Measurements from ENCODE around the gene AUTS2. TPM values are rescaled to one million over a fixed set of nuclear protein-coding genes. Genes with fewer than 3 reads are reported as not detected.

AUTS2 gene
- total RNA-seq, 1 experiment from 2014 or later = 256 TPM

- Histone ChIP-seq H4K8ac (replicated peaks; ENCODE audit: insufficient read length, low read depth, low read length) (no peak overlapping the region), H4K5ac (ENCODE audit: insufficient read length, low read depth, low read length) (no peak overlapping the region), H2AK5ac (ENCODE audit: insufficient read length, low read length) (no peak overlapping the region), H3K79me1 (ENCODE audit: insufficient read depth, low read depth, low read length, poor library complexity, severe bottlenecking) (no peaks in the 10 kb centered on the region), H3K4ac (ENCODE audit: low read depth, low read length) (no peak overlapping the region), H2BK15ac (ENCODE audit: low read depth, low read length) (no peak overlapping the region), H3K56ac (ENCODE audit: insufficient read length, low read depth, low read length) (no peak overlapping the region), H3K23ac (ENCODE audit: insufficient read length, low read depth, low read length) (no peak overlapping the region), H3K27me3 (ENCODE audit: insufficient read depth, low read length) (no peaks in the 10 kb centered on the region; the same call in 1 of the 2 replicates), H3K14ac (ENCODE audit: insufficient read depth, low read length) (no peak overlapping the region), H2BK20ac (ENCODE audit: low read depth, low read length, poor library complexity, severe bottlenecking) (no peak overlapping the region), H3K79me2 (ENCODE audit: insufficient read depth, low read length) (no peaks in the 10 kb centered on the region), H4K91ac (ENCODE audit: insufficient read length, low read depth, low read length) (no peak overlapping the region), H3K9me3 (ENCODE audit: control insufficient read depth, low read depth, low read length) (no peaks in the 10 kb centered on the region), H2BK5ac (ENCODE audit: insufficient read length, low read length) (no peak overlapping the region), H2AFZ (ENCODE audit: low read length) (no peak overlapping the region), H3T11ph (ENCODE audit: low read length) (no peak overlapping the region), H3K9ac (ENCODE audit: extremely low read depth, insufficient read length, low read length) (no peak overlapping the region), H3K27ac (ENCODE audit: insufficient read length, low read depth, low read length) (no peak overlapping the region), H2BK120ac (ENCODE audit: low read depth, low read length, poor library complexity, severe bottlenecking) (no peak overlapping the region), H4K20me1 (ENCODE audit: control insufficient read depth, insufficient read depth, insufficient read length) (no peaks in the 10 kb centered on the region), H3K23me2 (ENCODE audit: insufficient read length, low read depth, low read length, poor library complexity, severe bottlenecking) (peaks cover 3% of the 10 kb centered on the region), H2BK12ac (ENCODE audit: insufficient read length, low read depth, low read length) (no peak overlapping the region), H3K4me2 (ENCODE audit: insufficient read depth, insufficient read length, low read length) (no peak overlapping the region), H3K4me1 (ENCODE audit: insufficient read depth, low read length) (no peaks in the 10 kb centered on the region), H3K18ac (ENCODE audit: insufficient read length, low read depth, low read length) (no peak overlapping the region)
- TF ChIP-seq CTCF (conservative IDR thresholded peaks at IDR 0.05) = no peak
- no CpG with 5 or more reads among the region's 3 CpGs for WGBS (ENCODE audit: extremely low coverage, insufficient read length, low lambda C conversion rate)
- no peak overlapping the region for H3K4me3 Mint-ChIP-seq
- H3K27me3 Mint-ChIP-seq (ENCODE audit: low read depth) = no peaks in the 10 kb centered on the region; the same call in 1 of the 2 replicates
- no peak overlapping the region for H3K27ac Mint-ChIP-seq
- H3K36me3 Mint-ChIP-seq (ENCODE audit: insufficient read depth in 1 of 3, low read depth in 3 of 3) = no peaks in the 10 kb centered on the region; a peak in 1 of 7 replicates
- H3K9me3 Mint-ChIP-seq = no peaks in the 10 kb centered on the region
- no peak for DNase-seq
- peaks cover 16 to 31% of the 10 kb centered on the region in 2 experiments for H3K4me1 Mint-ChIP-seq
These were observed 1057.4 kb downstream of the AUTS2 start for GRCh38 chr7:70655694-70656093.

Data from H9 (cell line).